GM18526 (cell line): ENCODE measurements around the gene HEXD.

ENCODE experiments used
- POLR2A ChIP-seq: IDR thresholded peaks from 3 replicates; pipeline ENCODE4 v1.6.1; 2011; ENCODE audit not compliant: insufficient read length; ENCODE audit errors: extremely low read depth

HEXD gene

GRCh38 chr17:82390860-82391435 lies 27.2 kb upstream of the HEXD start:
- TF ChIP-seq POLR2A = no peak

- no peak for TF ChIP-seq POLR2A
Measured at GRCh38 chr17:82391496-82392066, 26.6 kb upstream of the HEXD start.

DNA sequence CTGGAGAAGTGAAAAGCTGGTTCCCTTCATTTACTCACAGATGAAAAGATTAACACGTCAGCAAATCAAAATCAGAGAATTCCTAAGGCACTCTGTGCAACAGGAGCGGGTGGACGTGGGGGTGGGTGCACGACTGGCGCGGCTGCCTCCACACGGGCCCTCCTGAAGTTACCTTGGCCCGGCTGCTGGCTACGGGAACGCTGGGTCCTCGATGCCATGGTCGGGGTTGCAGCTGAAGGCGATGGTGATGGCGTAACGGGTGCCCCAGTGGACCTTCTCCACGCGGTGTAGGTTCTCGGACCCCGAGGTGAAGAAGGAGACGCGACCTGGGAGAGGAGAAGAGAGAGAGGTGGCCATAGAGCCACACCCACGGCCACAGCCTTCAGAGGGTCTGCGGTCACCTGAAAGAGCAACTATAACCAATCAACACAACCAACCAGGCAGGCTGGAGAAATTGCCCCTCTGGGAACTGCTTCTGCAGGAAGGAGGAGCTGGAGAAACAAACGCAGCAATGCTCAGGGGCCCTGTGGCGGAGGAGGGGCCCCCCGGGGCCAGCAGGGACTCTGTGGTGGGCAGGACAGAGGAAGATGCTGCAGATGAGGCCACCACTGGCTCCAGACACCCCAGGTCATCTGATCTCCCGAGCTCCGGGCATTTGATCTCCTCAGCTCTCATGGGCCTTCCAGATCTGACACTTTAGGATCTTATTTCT lies 25.8 kb upstream of the HEXD start:
- no peak for TF ChIP-seq POLR2A

GRCh38 chr17:82392941-82393340 lies 25.2 kb upstream of the HEXD start:
- no peak for TF ChIP-seq POLR2A

DNA sequence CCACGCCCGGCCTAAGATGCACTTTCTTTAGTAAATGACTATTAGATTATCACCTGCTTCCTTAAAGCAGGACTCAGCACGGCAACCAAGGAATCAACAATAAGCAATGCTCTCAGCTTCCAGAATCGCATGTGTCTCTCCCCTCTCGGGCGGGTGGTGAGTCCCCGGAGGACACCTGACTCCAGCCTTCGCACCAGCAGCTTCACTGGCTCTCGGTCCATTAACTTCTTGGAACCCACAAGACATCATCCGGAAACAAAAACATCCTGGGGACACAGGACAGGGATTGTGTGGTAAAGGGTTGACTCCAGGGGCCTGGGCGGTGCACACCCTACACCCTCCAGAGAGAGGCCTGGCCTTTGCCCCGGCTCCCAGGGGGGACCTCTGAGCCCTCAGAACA lies 23.9 kb upstream of the HEXD start:
- TF ChIP-seq POLR2A = no peak

DNA sequence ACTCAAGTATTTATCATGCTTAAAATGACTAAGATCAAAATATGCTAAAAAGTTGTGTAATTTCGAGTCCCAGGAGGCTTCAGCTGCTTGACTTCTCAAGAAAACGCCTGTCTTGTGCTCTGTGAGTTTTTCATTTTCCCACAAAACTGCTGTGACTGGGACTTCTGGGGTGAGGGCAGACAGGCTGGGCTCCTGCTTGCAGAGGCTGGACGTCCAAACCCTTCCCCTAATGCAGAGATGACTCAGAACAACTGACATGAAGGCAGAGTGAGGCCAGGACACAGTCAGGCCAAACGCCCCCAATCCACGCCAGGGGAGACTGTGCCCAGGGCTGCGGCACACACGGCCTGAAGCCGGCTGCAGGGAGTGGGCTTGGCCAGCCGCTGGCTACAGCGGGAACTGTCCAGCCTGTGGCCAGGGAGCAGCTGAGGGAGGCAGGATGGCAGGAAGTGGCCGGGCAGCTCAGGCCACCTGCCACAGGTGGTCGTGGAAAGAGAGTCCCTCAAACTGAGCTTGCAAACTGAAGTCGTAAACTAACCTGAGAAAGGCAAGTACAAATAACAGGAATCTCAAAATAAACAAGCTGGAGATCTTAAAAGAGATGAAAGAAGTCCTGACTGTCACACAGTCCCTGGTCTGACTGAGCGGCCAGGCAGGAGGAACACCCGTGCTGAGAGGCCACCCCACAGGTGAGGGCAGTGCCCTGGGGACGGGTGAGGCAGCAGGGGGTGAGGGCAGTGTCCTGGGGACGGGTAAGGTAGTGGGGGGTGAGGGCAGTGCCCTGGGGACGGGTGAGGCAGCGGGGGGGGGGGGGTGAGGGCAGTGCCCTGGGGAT lies 21.3 kb upstream of the HEXD start:
- no peak for TF ChIP-seq POLR2A

DNA sequence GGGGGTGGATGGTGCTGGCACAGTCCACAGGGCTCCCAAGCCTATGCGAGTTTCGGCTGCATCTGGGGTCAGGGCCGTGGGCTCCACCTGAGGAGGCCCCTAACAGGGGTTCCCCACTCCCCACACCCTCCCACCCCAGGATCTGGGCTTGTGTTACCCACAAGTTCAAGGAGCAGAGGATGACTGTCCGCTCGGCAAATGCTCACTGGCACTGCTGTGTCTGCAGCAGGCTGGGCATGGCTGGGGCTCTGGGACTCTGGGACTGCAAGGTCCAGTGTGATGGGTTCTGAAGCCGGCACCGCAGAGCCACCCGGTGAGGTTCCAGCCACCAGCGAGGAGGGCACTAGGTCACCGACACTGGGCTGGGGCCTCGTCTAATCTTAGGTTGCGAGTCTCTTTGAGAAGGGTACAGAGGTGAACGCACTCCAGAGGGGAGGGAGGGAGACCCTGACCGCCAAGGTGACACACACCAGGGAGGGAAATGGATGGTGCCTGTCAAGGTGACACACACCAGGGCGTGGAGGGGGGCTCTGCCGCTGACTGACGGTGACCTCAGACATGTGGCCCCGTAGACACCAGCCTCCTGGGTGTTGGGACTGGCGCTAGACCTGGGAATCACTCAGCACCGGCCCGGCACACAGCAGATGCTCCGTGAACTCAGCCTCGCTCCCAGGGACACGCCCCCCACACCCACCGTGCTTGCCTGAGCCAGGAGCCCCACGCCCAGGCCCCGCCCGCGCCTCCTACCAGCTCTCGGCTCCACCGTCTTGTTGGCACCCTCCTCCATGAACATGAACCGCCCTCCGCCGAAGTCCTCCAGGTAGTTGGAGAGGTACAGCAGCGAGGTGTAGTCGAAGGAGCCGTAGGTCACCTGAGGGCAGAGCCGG lies 20.5 kb upstream of the HEXD start:
- TF ChIP-seq POLR2A = no peak

GRCh38 chr17:82399041-82399441 lies 19.1 kb upstream of the HEXD start:
- TF ChIP-seq POLR2A = no peak

DNA sequence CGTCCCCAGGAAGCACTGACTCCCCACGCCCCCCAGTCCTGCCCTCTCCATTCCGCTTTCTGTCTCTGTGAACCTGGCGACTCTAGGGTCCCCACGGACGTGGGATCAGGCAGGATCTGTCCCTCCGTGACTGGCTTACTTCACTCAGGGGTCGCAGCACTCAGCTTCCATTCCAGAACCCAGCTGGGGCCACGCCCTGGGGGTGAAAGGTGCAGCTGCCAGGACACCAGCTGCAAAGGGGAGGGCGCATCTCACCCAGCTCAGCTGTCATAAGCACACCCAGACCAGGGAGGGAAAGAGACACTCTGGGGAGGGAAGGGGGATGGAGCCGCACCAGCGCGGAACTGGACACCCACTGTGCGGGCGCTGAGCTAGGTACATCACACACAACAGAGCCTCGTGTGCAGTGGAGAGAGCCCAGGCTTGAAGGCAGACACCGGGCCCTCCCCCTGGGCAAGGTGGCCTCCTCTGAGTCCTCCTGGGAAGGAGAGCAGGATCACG lies 18.5 kb upstream of the HEXD start:
- no peak for TF ChIP-seq POLR2A

GRCh38 chr17:82400206-82400605 lies 17.9 kb upstream of the HEXD start:
- no peak for TF ChIP-seq POLR2A

DNA sequence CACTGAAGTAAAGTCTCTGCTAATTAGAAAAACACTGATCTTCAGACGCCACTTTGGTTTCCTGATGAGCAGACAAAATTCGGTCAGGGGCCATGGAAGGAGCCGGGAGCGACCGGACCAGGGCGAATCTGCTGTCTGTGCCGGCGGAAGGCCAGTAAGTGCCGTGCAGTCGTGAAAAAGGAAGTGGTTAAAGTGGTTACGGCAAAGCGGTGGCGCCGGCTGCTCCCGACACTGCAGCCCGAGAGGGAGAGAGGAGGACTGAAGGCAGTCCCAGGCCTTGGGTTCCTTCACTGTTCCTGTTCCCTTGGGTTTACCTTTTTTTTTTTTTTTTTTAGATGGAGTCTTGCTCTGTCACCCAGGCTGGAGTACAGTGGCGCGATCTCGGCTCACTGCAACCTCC lies 17.3 kb upstream of the HEXD start:
- peak; percentile 20 for TF ChIP-seq POLR2A

DNA sequence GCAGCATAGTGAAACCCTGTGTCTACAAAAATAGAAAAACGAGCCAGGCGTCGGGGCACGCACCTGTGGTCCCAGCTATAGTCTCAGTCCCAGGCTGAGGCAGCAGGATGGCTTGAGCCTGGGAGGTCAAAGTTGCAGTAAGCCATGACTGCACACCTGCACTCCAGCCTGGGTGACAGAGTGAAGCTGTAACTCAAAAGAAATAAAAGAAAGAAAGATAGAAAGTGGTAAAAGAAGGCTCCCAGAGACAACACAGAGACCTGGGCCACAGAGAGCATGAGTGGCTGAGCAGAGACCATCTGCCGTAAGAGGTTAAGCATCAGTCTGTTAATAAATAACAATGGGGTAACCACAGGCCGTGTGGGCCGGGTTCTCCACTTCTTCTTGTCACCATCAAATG lies 15.3 kb upstream of the HEXD start:
- TF ChIP-seq POLR2A = no peak

DNA sequence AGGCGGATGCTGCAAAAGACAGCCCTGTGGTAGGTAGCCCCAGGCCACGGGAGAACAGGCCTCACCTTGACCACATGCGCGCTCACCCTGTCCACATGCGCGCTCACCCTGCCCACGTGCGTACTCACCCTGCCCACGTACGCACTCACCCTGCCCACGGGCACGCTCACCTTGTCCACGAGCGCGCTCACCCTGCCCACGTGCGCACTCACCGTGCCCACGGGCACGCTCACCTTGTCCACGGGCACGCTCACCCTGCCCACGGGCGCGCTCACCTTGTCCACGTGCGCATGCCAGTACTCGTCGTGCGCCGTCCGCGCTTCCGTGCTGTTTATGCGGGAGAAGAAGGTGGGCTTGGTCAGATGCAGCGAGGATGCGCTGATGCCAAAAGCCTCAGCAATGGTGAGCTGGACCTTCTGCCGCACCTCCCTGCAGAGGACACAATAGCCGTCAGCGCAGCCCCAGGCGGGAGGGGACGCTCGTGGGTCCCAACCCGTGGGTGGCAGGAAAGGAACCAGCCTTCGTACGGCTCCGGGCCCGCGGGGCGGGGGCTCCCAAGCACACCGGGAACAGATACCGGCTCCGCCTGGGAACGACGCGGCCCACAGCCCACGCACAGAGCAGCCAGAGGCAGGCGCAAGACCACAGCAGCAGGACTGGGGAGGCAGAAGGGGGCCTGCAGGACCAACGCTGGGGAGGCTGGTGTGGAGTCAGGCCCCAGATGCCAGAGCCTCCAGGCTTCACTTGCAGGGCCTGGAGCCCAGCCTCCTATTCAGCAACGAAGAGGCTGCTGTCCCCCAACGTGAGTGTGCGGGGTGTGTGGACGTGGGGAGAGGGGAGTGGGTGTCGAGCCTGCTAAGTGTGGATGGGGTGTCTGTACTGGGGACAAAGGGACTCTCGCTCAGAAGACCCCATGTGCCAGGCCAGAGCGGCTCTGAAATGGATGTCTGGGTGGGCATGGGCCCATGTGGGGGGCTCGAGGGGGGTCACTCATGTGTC lies 14.2 kb upstream of the HEXD start:
- no peak for TF ChIP-seq POLR2A
